Activated naive CD4-positive, alpha-beta T cell treated with anti-CD3 and anti-CD28 coated beads, Interleukin-2, amount 50 U/mL, for 72 hours (primary cell): ENCODE results near the gene C17orf100. TPM values are rescaled to one million over a fixed set of nuclear protein-coding genes. Genes with fewer than 3 reads are reported as not detected.
A peak's percentile ranks its signal among the peaks of the same experiment; 100 is the strongest.

Experiments used
- ATAC-seq, 2 donors: fragments of 150-1000 bp; cut with Tn5 transposase; 2 replicates each; pipeline ENCODE4 v1.10.0; 2021; ENCODE audit warnings: mild to moderate bottlenecking in 2 of 2, moderate library complexity in 2 of 2
- DNase-seq, 2 donors: peaks; one replicate each; pipeline ENCODE4 v3.0.0; 2021 to 2022; ENCODE audit warnings: low spot score in 2 of 2
- H3K27ac Mint-ChIP-seq, 2 donors: one replicate each; pipeline ENCODE4 v1.8.0; 2022; ENCODE audit warnings: mild to moderate bottlenecking in 2 of 2, mixed read lengths in 2 of 2
- H3K36me3 Mint-ChIP-seq, 2 donors: one replicate each; pipeline ENCODE4 v1.8.0; 2022; ENCODE audit warnings: mixed read lengths in 2 of 2
- H3K9me3 Mint-ChIP-seq, 2 donors: one replicate each; pipeline ENCODE4 v1.8.0; 2022; ENCODE audit warnings: mixed read lengths in 2 of 2
- total RNA-seq, 2 donors: library from RNA; stranded (reverse); gene quantifications; one replicate each; pipeline ENCODE4 v1.2.3, GENCODE V29; 2022

Gene C17orf100
- total RNA-seq, 2 donors from 2014 or later = 0.89 to 2.3 TPM

GRCh38 chr17:6695051-6695450 is 43.5 kb downstream of the C17orf100 start:
- no peak overlapping the region for H3K27ac Mint-ChIP-seq

GRCh38 chr17:6695565-6695964 is 44.0 kb downstream of the C17orf100 start:
- no peak for DNase-seq
- Mint-ChIP-seq H3K36me3 (no peaks in the 10 kb centered on the region), H3K9me3 (no peaks in the 10 kb centered on the region), H3K27ac (no peak overlapping the region)
- ATAC-seq = no peak

More at GRCh38 chr17:6695051-6695450, 43.5 kb downstream of the C17orf100 start:
- no peaks in the 10 kb centered on the region for H3K9me3 Mint-ChIP-seq
- ATAC-seq = no peak
- no peak for DNase-seq
- H3K36me3 Mint-ChIP-seq = no peaks in the 10 kb centered on the region

- DNase-seq (no peak), ATAC-seq (no peak)
- H3K9me3 Mint-ChIP-seq = no peaks in the 10 kb centered on the region
- no peak overlapping the region for H3K27ac Mint-ChIP-seq
- no peaks in the 10 kb centered on the region for H3K36me3 Mint-ChIP-seq
Measured at GRCh38 chr17:6696906-6697305, 45.3 kb downstream of the C17orf100 start.

- Mint-ChIP-seq H3K27ac (no peak overlapping the region), H3K9me3 (no peaks in the 10 kb centered on the region)
- no peak for ATAC-seq
Measured at GRCh38 chr17:6698004-6698403, 46.4 kb downstream of the C17orf100 start.

GRCh38 chr17:6699997-6700947 is 48.7 kb downstream of the C17orf100 start:
- peak overlapping the region in 1 of 2 donors; percentile 13 for H3K27ac Mint-ChIP-seq
- ATAC-seq = no peak

More at GRCh38 chr17:6698004-6698403, 46.4 kb downstream of the C17orf100 start:
- no peak for DNase-seq
- no peaks in the 10 kb centered on the region for H3K36me3 Mint-ChIP-seq

GRCh38 chr17:6700948-6701307 is 49.4 kb downstream of the C17orf100 start:
- DNase-seq (no peak), ATAC-seq (no peak)
- H3K9me3 Mint-ChIP-seq = no peaks in the 10 kb centered on the region
- H3K36me3 Mint-ChIP-seq = no peaks in the 10 kb centered on the region
- H3K27ac Mint-ChIP-seq = no peak overlapping the region

More at GRCh38 chr17:6699997-6700947, 48.7 kb downstream of the C17orf100 start:
- no peak for DNase-seq
- H3K36me3 Mint-ChIP-seq = no peaks in the 10 kb centered on the region
- H3K9me3 Mint-ChIP-seq = no peaks in the 10 kb centered on the region

GRCh38 chr17:6701719-6702118 is 50.2 kb downstream of the C17orf100 start:
- Mint-ChIP-seq H3K36me3 (no peaks in the 10 kb centered on the region), H3K9me3 (no peaks in the 10 kb centered on the region), H3K27ac (no peak overlapping the region)
- peak; percentile 74 to 78 for ATAC-seq
- peak in 1 of 2 donors; percentile 66 for DNase-seq

- no peaks in the 10 kb centered on the region for H3K36me3 Mint-ChIP-seq
- H3K9me3 Mint-ChIP-seq = no peaks in the 10 kb centered on the region
- peak overlapping the region in 1 of 2 donors; percentile 19 for H3K27ac Mint-ChIP-seq
- DNase-seq (no peak), ATAC-seq (no peak)
Measured at GRCh38 chr17:6702567-6703215, 51.1 kb downstream of the C17orf100 start.

Other genes with a start within 250 kb of the C17orf100 start
- gene AIPL1, start 216.6 kb upstream of the C17orf100 start, total RNA-seq = not detected
- gene PIMREG, start 207.3 kb upstream of the C17orf100 start, total RNA-seq = 10 to 100 TPM; 13.0 to 13.1 TPM
- 1 to 10 TPM in 1 of 2 donors, under 1 TPM in 1; 0.87 to 1.2 TPM for gene PITPNM3, start 95.2 kb upstream of the C17orf100 start, total RNA-seq
- 10 to 100 TPM; 17.4 to 22.3 TPM for gene KIAA0753, start 11.1 kb upstream of the C17orf100 start, total RNA-seq
- 100 to 1,000 TPM in 1 of 2 donors, 10 to 100 TPM in 1; 67.7 to 131 TPM for gene TXNDC17, start 10.7 kb upstream of the C17orf100 start, total RNA-seq
- 10 to 100 TPM; 19.9 to 25.1 TPM for gene MED31, start 157 bp upstream of the C17orf100 start, total RNA-seq
- gene SLC13A5, start 61.6 kb downstream of the C17orf100 start, total RNA-seq = not detected
- 10 to 100 TPM in 1 of 2 donors, 1 to 10 TPM in 1; 6.5 to 72.3 TPM for gene XAF1, start 104.3 kb downstream of the C17orf100 start, total RNA-seq
- gene FBXO39, start 124.5 kb downstream of the C17orf100 start, total RNA-seq = under 1 TPM in 1 of 2 donors, not detected in 1; 0.37 TPM
- not detected for gene TEKT1, start 180.0 kb downstream of the C17orf100 start, total RNA-seq